SK-N-SH treated with all-trans-retinoic acid at 6 μM for 48 hours (cell line): Measurements from ENCODE around the gene ST3GAL3.
A peak's percentile ranks its signal among the peaks of the same experiment; 100 is the strongest.

ENCODE experiments used
- ATAC-seq: fragments of 200-7000 bp; cut with Tn5 transposase; 3 replicates; pipeline ENCODE4 v1.9.1; 2020; ENCODE audit warnings: mild to moderate bottlenecking, moderate library complexity
- ARNTL ChIP-seq: fragments of 450-650 bp; formaldehyde crosslinking; IDR thresholded peaks from 2 replicates; pipeline ENCODE4 v1.5.0; 2020; ENCODE audit warnings: low read depth, mild to moderate bottlenecking, moderate library complexity, borderline replicate concordance
- BACH2 ChIP-seq: fragments of 250-450 bp; sonication (Bioruptor Pico); IDR thresholded peaks from 2 replicates; pipeline ENCODE4 v1.9.0; 2021; ENCODE audit warnings: mild to moderate bottlenecking, borderline replicate concordance
- CREB5 ChIP-seq: fragments of 250-450 bp; sonication (Bioruptor Pico); IDR thresholded peaks from 2 replicates; pipeline ENCODE4 v1.5.1; 2020; ENCODE audit warnings: low read depth, mild to moderate bottlenecking, moderate library complexity
- GLIS3 ChIP-seq: fragments of 250-450 bp; sonication (Bioruptor Pico); IDR thresholded peaks from 2 replicates; pipeline ENCODE4 v1.5.0; 2020; ENCODE audit warnings: mild to moderate bottlenecking, moderate library complexity
- OSR1 ChIP-seq: fragments of 250-450 bp; sonication (Bioruptor Pico); IDR thresholded peaks from 2 replicates; pipeline ENCODE4 v1.8.0; 2022; ENCODE audit warnings: moderate library complexity, mild to moderate bottlenecking, inconsistent platforms
- PATZ1 ChIP-seq: fragments of 250-450 bp; sonication (Bioruptor Pico); IDR thresholded peaks from 2 replicates; pipeline ENCODE4 v1.8.0; 2020; ENCODE audit warnings: mild to moderate bottlenecking, moderate library complexity, borderline replicate concordance
- POU6F1 ChIP-seq: fragments of 250-450 bp; sonication (Bioruptor Pico); IDR thresholded peaks from 2 replicates; pipeline ENCODE4 v1.8.0; 2021; ENCODE audit warnings: low read depth, mild to moderate bottlenecking, moderate library complexity, borderline replicate concordance
- PPARA ChIP-seq: fragments of 250-450 bp; sonication (Bioruptor Pico); IDR thresholded peaks from 2 replicates; pipeline ENCODE4 v1.5.0; 2020; ENCODE audit warnings: mild to moderate bottlenecking, borderline replicate concordance
- RARB ChIP-seq: fragments of 250-450 bp; sonication (Bioruptor Pico); IDR thresholded peaks from 2 replicates; pipeline ENCODE4 v1.8.0; 2021; ENCODE audit warnings: mild to moderate bottlenecking, moderate library complexity
- SNAI2 ChIP-seq: fragments of 250-450 bp; sonication (Bioruptor Pico); IDR thresholded peaks from 2 replicates; pipeline ENCODE4 v1.5.0; 2020; ENCODE audit warnings: mild to moderate bottlenecking, moderate library complexity
- TCF4 ChIP-seq: fragments of 250-450 bp; sonication (Bioruptor Pico); IDR thresholded peaks from 2 replicates; pipeline ENCODE4 v1.8.0; 2021; ENCODE audit warnings: mild to moderate bottlenecking, moderate library complexity, borderline replicate concordance
- TOX ChIP-seq: fragments of 250-450 bp; sonication (Bioruptor Pico); IDR thresholded peaks from 2 replicates; pipeline ENCODE4 v1.8.0; 2021; ENCODE audit warnings: mild to moderate bottlenecking, moderate library complexity, borderline replicate concordance
- TSHZ2 ChIP-seq: fragments of 250-450 bp; sonication (Bioruptor Pico); IDR thresholded peaks from 2 replicates; pipeline ENCODE4 v1.5.0; 2020; ENCODE audit warnings: mild to moderate bottlenecking, moderate library complexity
- ZC3H10 ChIP-seq: fragments of 250-450 bp; sonication (Bioruptor Pico); IDR thresholded peaks from 2 replicates; pipeline ENCODE4 v1.5.1; 2021; ENCODE audit warnings: mild to moderate bottlenecking, moderate library complexity
- ZFP3 ChIP-seq: fragments of 250-450 bp; sonication (Bioruptor Pico); IDR thresholded peaks from 2 replicates; pipeline ENCODE4 v1.5.0; 2020; ENCODE audit warnings: mild to moderate bottlenecking, moderate library complexity
- ZNF565 ChIP-seq: fragments of 450-650 bp; formaldehyde crosslinking; conservative IDR thresholded peaks from 2 replicates; pipeline ENCODE4 v1.5.0; 2020; ENCODE audit warnings: low read depth, mild to moderate bottlenecking, moderate library complexity
- ZNF70 ChIP-seq: fragments of 450-650 bp; formaldehyde crosslinking; IDR thresholded peaks from 2 replicates; pipeline ENCODE4 v1.5.0; 2020; ENCODE audit warnings: mild to moderate bottlenecking, moderate library complexity

ST3GAL3 gene

GRCh38 chr1:43711049-43711448 is 3.7 kb downstream of the ST3GAL3 start (continued):
- TF ChIP-seq POU6F1 (CRISPR knock-in tag) (no peak), SNAI2 (CRISPR knock-in tag) (no peak), TSHZ2 (CRISPR knock-in tag) (no peak)

GRCh38 chr1:43711524-43712386 is 4.4 kb downstream of the ST3GAL3 start:
- TF ChIP-seq SNAI2 (CRISPR knock-in tag) (no peak), TOX (CRISPR knock-in tag) (no peak), POU6F1 (CRISPR knock-in tag) (no peak), GLIS3 (CRISPR knock-in tag) (no peak), CREB5 (CRISPR knock-in tag) (no peak), BACH2 (CRISPR knock-in tag) (no peak), ARNTL (CRISPR knock-in tag) (no peak), ZNF70 (no peak), TSHZ2 (CRISPR knock-in tag) (no peak), OSR1 (no peak)
- TF ChIP-seq, all 23 proteins: peak for 0
- peak; percentile 38 for ATAC-seq

GRCh38 chr1:43716559-43717281 is 9.4 kb downstream of the ST3GAL3 start:
- no peak for ATAC-seq
- TF ChIP-seq ZNF565 (CRISPR knock-in tag): no peak
- TF ChIP-seq ARNTL (CRISPR knock-in tag): no peak
- no peak for TF ChIP-seq SNAI2 (CRISPR knock-in tag)
- no peak for TF ChIP-seq PATZ1 (CRISPR knock-in tag)
- TF ChIP-seq TOX (CRISPR knock-in tag): no peak
- no peak for TF ChIP-seq TCF4 (CRISPR knock-in tag)
- no peak for TF ChIP-seq ZFP3 (CRISPR knock-in tag)
- TF ChIP-seq ZC3H10 (CRISPR knock-in tag): no peak
- no peak for TF ChIP-seq CREB5 (CRISPR knock-in tag)
- TF ChIP-seq RARB (CRISPR knock-in tag): no peak
- TF ChIP-seq PPARA (CRISPR knock-in tag): no peak
- TF ChIP-seq POU6F1 (CRISPR knock-in tag): no peak
